Measurements from ENCODE around the gene ZFP69B. TPM values are rescaled to one million over a fixed set of nuclear protein-coding genes. Genes with fewer than 3 reads are reported as not detected.

The ZFP69B gene
- total RNA-seq, 1 donor from 2014 or later: 14.3 TPM

GRCh38 chr1:40462956-40463590 is 12.8 kb downstream of the ZFP69B start:
- Mint-ChIP-seq H3K27ac (ENCODE audit: unreplicated experiment) (no peak overlapping the region), H3K27me3 (ENCODE audit: low read depth) (no peaks in the 10 kb centered on the region), H3K4me1 (no peaks in the 10 kb centered on the region), H3K9me3 (peaks cover 51% of the 10 kb centered on the region), H3K4me3 (no peak overlapping the region), H3K36me3 (ENCODE audit: low read depth) (peaks cover 86% of the 10 kb centered on the region)
- DNase-seq (ENCODE audit: low read depth, low spot score): no peak
- TF ChIP-seq CTCF (conservative IDR thresholded peaks at IDR 0.05): no peak

GRCh38 chr1:40469327-40469726 is 19.1 kb downstream of the ZFP69B start:
- Mint-ChIP-seq H3K4me3 (peak overlapping the region; percentile 18), H3K9me3 (peaks cover 49% of the 10 kb centered on the region), H3K36me3 (ENCODE audit: low read depth) (peaks cover 71% of the 10 kb centered on the region), H3K27me3 (ENCODE audit: low read depth) (no peaks in the 10 kb centered on the region), H3K27ac (ENCODE audit: unreplicated experiment) (no peak overlapping the region), H3K4me1 (no peaks in the 10 kb centered on the region)
- no peak for DNase-seq (ENCODE audit: low read depth, low spot score)
- TF ChIP-seq CTCF (conservative IDR thresholded peaks at IDR 0.05): no peak

- peaks cover 35% of the 10 kb centered on the region for H3K36me3 Mint-ChIP-seq (ENCODE audit: low read depth)
- no peaks in the 10 kb centered on the region for H3K27me3 Mint-ChIP-seq (ENCODE audit: low read depth)
- peaks cover 24% of the 10 kb centered on the region for H3K9me3 Mint-ChIP-seq
- peak overlapping the region; percentile 35 for H3K4me3 Mint-ChIP-seq
- H3K4me1 Mint-ChIP-seq: peaks cover 27% of the 10 kb centered on the region
- no peak for TF ChIP-seq CTCF (conservative IDR thresholded peaks at IDR 0.05)
- DNase-seq (ENCODE audit: low read depth, low spot score): no peak
- no peak overlapping the region for H3K27ac Mint-ChIP-seq (ENCODE audit: unreplicated experiment)
Observed at GRCh38 chr1:40475268-40475667, 25.0 kb downstream of the ZFP69B start.

- Mint-ChIP-seq H3K27me3 (ENCODE audit: low read depth) (no peaks in the 10 kb centered on the region), H3K4me3 (peak within 1 kb of the TSS; percentile 92), H3K9me3 (peaks cover 18% of the 10 kb centered on the region), H3K36me3 (ENCODE audit: low read depth) (peaks cover 36% of the 10 kb centered on the region), H3K4me1 (peaks cover 27% of the 10 kb centered on the region), H3K27ac (ENCODE audit: unreplicated experiment) (peak within 1 kb of the TSS; percentile 47)
- no peak for TF ChIP-seq CTCF (conservative IDR thresholded peaks at IDR 0.05)
- peak; percentile 68 for DNase-seq (ENCODE audit: low read depth, low spot score)
Observed at GRCh38 chr1:40476924-40477677, 26.8 kb downstream of the ZFP69B start, which contains the start of gene ZFP69. ZFP69 (plus strand) TSS chr1:40477290; CDS start chr1:40479362, 2,072 bp downstream.

GRCh38 chr1:40477678-40478053 is 27.4 kb downstream of the ZFP69B start:
- DNase-seq (ENCODE audit: low read depth, low spot score): no peak
- Mint-ChIP-seq H3K27me3 (ENCODE audit: low read depth) (no peaks in the 10 kb centered on the region), H3K27ac (ENCODE audit: unreplicated experiment) (peak overlapping the region; percentile 47), H3K4me1 (peaks cover 27% of the 10 kb centered on the region), H3K36me3 (ENCODE audit: low read depth) (peaks cover 41% of the 10 kb centered on the region), H3K4me3 (peak overlapping the region; percentile 92), H3K9me3 (peaks cover 19% of the 10 kb centered on the region)
- no peak for TF ChIP-seq CTCF (conservative IDR thresholded peaks at IDR 0.05)
